T-cell (primary cell): Measurements from ENCODE around the gene CD96. TPM values are rescaled to one million over a fixed set of nuclear protein-coding genes. Genes with fewer than 3 reads are reported as not detected.
"Not testable (repeated sequence)": the region's sequence is repeated elsewhere in the genome, so short reads cannot be mapped to it uniquely, and the experiment has no call there.

Source experiments
- ATAC-seq, 4 experiments: fragments of 200-7000 bp in 3 of 4; fragments of 150-1000 bp in 1 of 4; cut with Tn5 transposase; replicated peaks in 1 of 4; 1 replicate in 3 of 4; 2 replicates in 1 of 4; pipeline ENCODE4 v1.10.0; 2021; ENCODE audit warnings: moderate library complexity in 3 of 4, mild to moderate bottlenecking in 2 of 4, moderate number of reproducible peaks in 1 of 4
- CTCF ChIA-PET, 2 donors: fragments of 300-600 bp; sonication (Branson Sonifier 250); formaldehyde crosslinking; loops; one replicate each; lab custom pipeline; 2022; ENCODE audit warnings: antibody characterized with exemption in 2 of 2; lab: Charles Lee
- POLR2A ChIA-PET, 2 donors: fragments of 300-600 bp; sonication (Branson Sonifier 250); formaldehyde crosslinking; loops; one replicate each; lab custom pipeline; 2022; ENCODE audit warnings: antibody characterized with exemption in 2 of 2; lab: Charles Lee
- DNase-seq, 35 experiments: peaks; one replicate each; pipeline versions ENCODE4 v3.0.0 to v3.0.0-alpha.2; 2013 to 2023
- H3K27ac ChIP-seq: one replicate; pipeline ENCODE4 v1.5.1; 2013; ENCODE audit warnings: low read length
- H3K27me3 ChIP-seq, 2 experiments: replicated peaks in 1 of 2; 1 replicate in 1 of 2; 2 replicates in 1 of 2; pipeline versions ENCODE4 v1.6.1 to v1.7.0; 2013; ENCODE audit warnings: low read length in 1 of 2, mixed read lengths in 1 of 2; ENCODE audit not compliant: control insufficient read depth in 2 of 2, insufficient read depth in 2 of 2; ENCODE audit errors: extremely low read depth in 1 of 2
- H3K36me3 ChIP-seq, 2 donors: 1 replicate in 1 of 2; 2 replicates in 1 of 2; pipeline versions ENCODE4 v1.6.1 to v1.7.0; 2013; ENCODE audit warnings: low read length in 1 of 2; ENCODE audit not compliant: control insufficient read depth in 2 of 2, insufficient read depth in 1 of 2; ENCODE audit errors: extremely low read depth in 1 of 2
- H3K4me1 ChIP-seq, 2 experiments: 1 replicate in 1 of 2; 2 replicates in 1 of 2; pipeline versions ENCODE4 v1.6.1 to v1.7.0; 2013; ENCODE audit warnings: low read length in 2 of 2, mixed read lengths in 1 of 2; ENCODE audit not compliant: insufficient read depth in 2 of 2, control insufficient read depth in 1 of 2; ENCODE audit errors: extremely low read depth in 1 of 2
- H3K4me3 ChIP-seq, 2 donors: 1 replicate in 1 of 2; 2 replicates in 1 of 2; pipeline versions ENCODE4 v1.5.1 to v1.7.0; 2013; ENCODE audit warnings: mild to moderate bottlenecking in 2 of 2, low read length in 1 of 2, moderate library complexity in 1 of 2; ENCODE audit not compliant: control insufficient read depth in 1 of 2; ENCODE audit errors: extremely low read depth in 1 of 2
- H3K9me3 ChIP-seq: 2 replicates; pipeline ENCODE4 v1.7.0; 2013
- H3K27ac Mint-ChIP-seq, 2 donors: one replicate each; pipeline ENCODE4 v1.8.0; 2020 to 2021; ENCODE audit warnings: mild to moderate bottlenecking in 2 of 2, mixed read lengths in 2 of 2
- H3K27me3 Mint-ChIP-seq, 2 donors: one replicate each; pipeline ENCODE4 v1.8.0; 2021 to 2022; ENCODE audit warnings: mixed read lengths in 2 of 2
- H3K36me3 Mint-ChIP-seq: one replicate; pipeline ENCODE4 v1.8.0; 2021; ENCODE audit warnings: mixed read lengths
- H3K4me1 Mint-ChIP-seq, 3 donors: one replicate each; pipeline ENCODE4 v1.8.0; 2020 to 2022; ENCODE audit warnings: mixed read lengths in 3 of 3, mild to moderate bottlenecking in 1 of 3
- H3K4me3 Mint-ChIP-seq, 3 donors: one replicate each; pipeline ENCODE4 v1.8.0; 2020 to 2022; ENCODE audit warnings: mild to moderate bottlenecking in 3 of 3, mixed read lengths in 3 of 3, moderate library complexity in 3 of 3
- H3K9me3 Mint-ChIP-seq, 3 donors: one replicate each; pipeline ENCODE4 v1.8.0; 2020 to 2022; ENCODE audit warnings: mixed read lengths in 3 of 3
- whole genome bisulfite sequencing: methylation state at CpG from one replicate; pipeline ENCODE4 v1.1.5; 2013; ENCODE audit warnings: missing lambda C conversion rate; ENCODE audit not compliant: insufficient coverage; 5-methylcytosine and 5-hydroxymethylcytosine counted together
- total RNA-seq, 35 experiments: library from RNA in 6 of 35; stranded (reverse) in 6 of 35; fragments of 120-200 nt in 1 of 35; gene quantifications; one replicate each; pipeline versions ENCODE4 v1.2.1 to v1.2.4 and lab custom pipeline; 2013 to 2026

CD96 gene
- total RNA-seq, 5 donors from 2014 or later (not counting 1 experiment from before 2014, with no cell fraction given): 183 to 229 (median 203) TPM

DNA sequence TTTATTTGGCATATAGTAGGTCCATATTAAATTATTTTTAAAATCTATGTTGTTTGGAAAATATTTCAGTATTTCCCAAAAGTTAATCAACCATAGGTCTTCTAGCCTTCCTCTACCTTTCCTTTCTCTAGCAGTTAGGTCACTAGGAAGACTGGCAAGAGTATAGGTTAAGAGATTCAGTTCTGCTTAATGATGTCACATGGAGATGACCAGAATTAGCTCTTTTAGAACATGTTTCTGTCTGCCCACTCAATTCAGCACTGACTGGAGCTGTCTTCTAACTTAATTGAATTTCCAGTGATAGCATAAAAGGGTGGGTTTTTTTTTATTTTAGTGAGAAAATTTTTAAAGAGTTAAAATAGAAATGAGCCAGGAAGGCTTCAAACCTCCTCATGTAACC is 76.9 kb downstream of the CD96 start:
- Mint-ChIP-seq H3K27me3 (no peaks in the 10 kb centered on the region), H3K4me3 (no peak overlapping the region), H3K27ac (peak overlapping the region in 1 of 2 donors; percentile 49), H3K9me3 (no peaks in the 10 kb centered on the region), H3K4me1 (peaks cover 38 to 48% (median 46%) of the 10 kb centered on the region in 3 donors), H3K36me3 (peaks cover 43% of the 10 kb centered on the region)
- H3K4me3 ChIP-seq: no peak overlapping the region
- ChIA-PET POLR2A (no interaction called here), CTCF (interaction anchor here (0.7 to 0.9 kb wide), 4 partner anchors 14 to 97 kb away, joined by 3 to 5 read pairs (median 3); partner anchors contain the start of gene CD96 (in 1 of the 2))
- H3K27ac ChIP-seq: no peak overlapping the region
- no peaks in the 10 kb centered on the region for H3K9me3 ChIP-seq
- H3K36me3 ChIP-seq: peaks cover 0 to 39% of the 10 kb centered on the region in 2 donors
- peaks cover 19 to 29% of the 10 kb centered on the region in 2 experiments for H3K4me1 ChIP-seq
- no peaks in the 10 kb centered on the region for H3K27me3 ChIP-seq
- ATAC-seq (no peak), DNase-seq (no peak)

DNA sequence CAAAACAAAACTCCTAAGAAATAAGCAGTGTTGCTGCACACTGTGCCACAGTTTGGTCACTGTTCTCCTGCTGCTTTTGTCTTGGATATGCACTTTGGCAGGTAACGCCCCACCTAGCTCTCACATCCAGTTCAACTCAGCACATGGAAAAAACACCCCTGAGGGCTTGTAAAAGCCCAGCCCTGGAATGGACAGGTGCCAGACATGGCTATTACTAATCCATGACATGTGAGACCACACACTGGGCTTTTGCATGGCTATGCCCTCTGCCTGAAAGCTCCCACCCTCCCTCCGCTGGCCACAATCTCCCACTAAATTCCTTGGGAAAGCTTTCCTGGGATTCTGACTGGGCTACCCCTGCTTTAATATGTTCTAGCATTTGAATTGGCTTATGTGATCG is 77.8 kb downstream of the CD96 start:
- H3K27me3 Mint-ChIP-seq: no peaks in the 10 kb centered on the region
- DNase-seq: no peak
- no peak for ATAC-seq
- peaks cover 39 to 42% (median 41%) of the 10 kb centered on the region in 3 donors for H3K4me1 Mint-ChIP-seq
- ChIA-PET POLR2A (no interaction called here), CTCF (interaction anchor here (0.7 to 0.9 kb wide), 2 partner anchors 33 to 78 kb away, joined by 3 read pairs; partner anchors contain the start of gene CD96 (in 1 of the 2))
- H3K36me3 ChIP-seq: peaks cover 0 to 41% of the 10 kb centered on the region in 2 donors
- H3K9me3 ChIP-seq: no peaks in the 10 kb centered on the region
- 95% methylated on average over 2 of the region's 3 CpGs for WGBS
- no peak overlapping the region for H3K4me3 Mint-ChIP-seq
- no peaks in the 10 kb centered on the region for H3K9me3 Mint-ChIP-seq
- no peak overlapping the region for H3K27ac Mint-ChIP-seq
- H3K27me3 ChIP-seq: no peaks in the 10 kb centered on the region
- H3K4me3 ChIP-seq: no peak overlapping the region
- H3K4me1 ChIP-seq: peaks cover 19 to 28% of the 10 kb centered on the region in 2 experiments
- peaks cover 45% of the 10 kb centered on the region for H3K36me3 Mint-ChIP-seq
- H3K27ac ChIP-seq: no peak overlapping the region

DNA sequence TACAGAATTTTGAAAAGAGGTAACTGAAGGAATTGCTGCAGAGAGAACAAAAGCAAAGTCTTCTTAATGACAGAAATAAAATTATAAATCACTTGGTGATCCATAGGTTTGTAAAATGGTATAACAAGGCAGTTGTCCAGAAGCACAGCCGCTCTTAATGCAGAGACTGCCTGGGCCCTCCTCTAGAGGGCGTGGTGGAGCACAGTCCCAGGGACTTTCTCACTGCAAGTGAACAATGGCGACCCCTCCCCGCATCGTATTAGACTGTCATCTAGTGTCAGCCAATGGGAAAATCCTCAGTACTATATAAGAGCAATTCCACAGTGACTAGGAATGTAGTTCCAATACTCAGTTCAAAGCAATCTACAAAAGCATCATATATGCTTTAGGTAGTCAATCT is 79.5 kb downstream of the CD96 start:
- WGBS: no CpG with 5 or more reads among the region's 5 CpGs
- Mint-ChIP-seq H3K27ac (no peak overlapping the region), H3K9me3 (no peaks in the 10 kb centered on the region), H3K4me1 (peaks cover 22 to 25% (median 24%) of the 10 kb centered on the region in 3 donors), H3K27me3 (no peaks in the 10 kb centered on the region), H3K36me3 (peaks cover 49% of the 10 kb centered on the region), H3K4me3 (no peak overlapping the region)
- no peak for ATAC-seq
- no peak overlapping the region for H3K27ac ChIP-seq
- peaks cover 0 to 47% of the 10 kb centered on the region in 2 donors for H3K36me3 ChIP-seq
- H3K4me1 ChIP-seq: peaks cover 4 to 16% of the 10 kb centered on the region in 2 experiments
- no peaks in the 10 kb centered on the region for H3K27me3 ChIP-seq
- no peak overlapping the region for H3K4me3 ChIP-seq
- CTCF ChIA-PET: interaction anchor here in 1 of 2 donors (0.6 kb wide), 1 partner anchor 85 kb away, joined by 3 read pairs; no protein-coding TSS in a partner anchor
- POLR2A ChIA-PET: no interaction called here
- peak in 14 of 35 experiments; percentile 4 to 50 (median 18) for DNase-seq
- H3K9me3 ChIP-seq: no peaks in the 10 kb centered on the region

DNA sequence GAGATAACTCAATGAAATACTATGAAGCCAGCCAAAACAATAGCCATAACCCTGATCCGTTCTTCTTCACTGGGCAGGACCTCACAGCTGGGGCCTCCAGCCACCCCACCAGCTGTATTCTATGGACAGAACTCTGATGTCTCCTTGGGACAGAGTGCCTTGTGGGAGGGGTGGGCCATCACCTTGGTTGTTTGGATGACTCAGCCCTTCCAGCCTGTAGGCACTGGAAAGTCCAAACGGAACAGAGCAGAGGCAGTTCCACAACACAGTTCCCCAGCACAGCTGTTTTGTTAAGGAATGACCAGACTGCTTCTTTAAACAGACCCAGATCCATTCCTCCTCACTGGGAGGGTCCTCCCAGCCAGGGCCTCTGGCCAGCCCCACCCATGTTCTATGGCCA is 85.1 kb downstream of the CD96 start:
- peaks cover 84% of the 10 kb centered on the region for H3K36me3 Mint-ChIP-seq
- no peaks in the 10 kb centered on the region for H3K27me3 Mint-ChIP-seq
- ATAC-seq (no peak), DNase-seq (no peak)
- ChIA-PET POLR2A (interaction anchor here in 1 of 2 donors (0.6 kb wide), 1 partner anchor 143 kb away, joined by 3 read pairs; no protein-coding TSS in a partner anchor), CTCF (interaction anchor here in 1 of 2 donors (1.0 kb wide), 1 partner anchor 19 kb away, joined by 3 read pairs; no protein-coding TSS in a partner anchor)
- H3K9me3 Mint-ChIP-seq: peaks cover 5 to 16% (median 9%) of the 10 kb centered on the region in 3 donors
- Histone ChIP-seq H3K27me3 (no peaks in the 10 kb centered on the region), H3K36me3 (peaks cover 10 to 50% of the 10 kb centered on the region in 2 donors), H3K4me3 (no peak overlapping the region), H3K27ac (no peak overlapping the region), H3K9me3 (no peaks in the 10 kb centered on the region), H3K4me1 (no peaks in the 10 kb centered on the region)
- H3K4me3 Mint-ChIP-seq: no peak overlapping the region
- no peak overlapping the region for H3K27ac Mint-ChIP-seq
- 40% methylated on average over 1 of the region's 2 CpGs for WGBS
- H3K4me1 Mint-ChIP-seq: peaks cover 5 to 17% (median 8%) of the 10 kb centered on the region in 3 donors

DNA sequence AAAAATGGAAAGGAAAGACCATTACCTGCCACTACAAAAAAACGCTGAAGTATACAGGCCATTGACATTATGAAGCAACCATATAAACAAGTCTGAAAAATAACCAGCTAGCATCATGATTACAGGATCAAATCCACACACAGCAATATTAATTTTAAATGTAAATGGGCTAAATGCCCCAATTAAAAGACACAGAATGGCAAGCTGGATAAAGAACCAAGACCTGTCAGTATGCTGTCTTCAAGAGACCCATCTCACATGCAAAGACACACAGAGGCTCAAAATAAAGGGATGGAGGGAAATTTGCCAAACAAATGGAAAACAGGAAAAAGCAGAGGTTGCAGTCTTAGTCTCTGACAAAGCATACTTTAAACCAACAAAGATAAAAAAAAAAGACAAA is 87.0 kb downstream of the CD96 start:
- H3K4me1 ChIP-seq, DNase-seq, H3K4me3 ChIP-seq, CTCF ChIA-PET, H3K27me3 ChIP-seq, H3K9me3 ChIP-seq, H3K27ac ChIP-seq, POLR2A ChIA-PET, ATAC-seq, H3K27me3 Mint-ChIP-seq, H3K4me3 Mint-ChIP-seq: not testable (repeated sequence)
- peaks cover 10 to 41% of the 10 kb centered on the region in 2 donors for H3K36me3 ChIP-seq
- H3K4me1 Mint-ChIP-seq: peaks cover 5 to 17% (median 8%) of the 10 kb centered on the region in 3 donors
- WGBS: no CpG with 5 or more reads among the region's 1 CpG
- peak overlapping the region; percentile 10 to 19 for H3K27ac Mint-ChIP-seq
- peaks cover 90% of the 10 kb centered on the region for H3K36me3 Mint-ChIP-seq
- peaks cover 5 to 16% (median 9%) of the 10 kb centered on the region in 3 donors for H3K9me3 Mint-ChIP-seq

DNA sequence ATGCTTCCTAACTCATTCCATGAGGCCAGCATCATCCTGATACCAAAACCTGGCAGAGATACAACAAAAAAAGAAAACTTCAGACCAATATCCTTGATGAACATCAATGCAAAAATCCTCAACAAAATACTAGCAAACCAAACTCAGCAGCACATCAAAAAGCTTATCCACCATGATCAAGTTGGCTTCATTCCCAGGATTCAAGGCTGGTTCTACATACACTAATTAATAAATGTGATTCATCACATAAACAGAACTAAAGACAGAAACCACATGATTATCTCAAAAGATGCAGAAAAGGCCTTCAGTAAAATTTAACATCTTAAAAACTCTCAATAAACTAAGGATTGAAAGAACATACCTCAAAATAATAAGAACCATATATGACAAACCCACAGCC is 88.6 kb downstream of the CD96 start:
- H3K27me3 ChIP-seq, H3K4me3 Mint-ChIP-seq, DNase-seq, H3K9me3 ChIP-seq, H3K4me1 ChIP-seq, H3K27ac ChIP-seq, H3K4me3 ChIP-seq, CTCF ChIA-PET, POLR2A ChIA-PET, H3K27me3 Mint-ChIP-seq, ATAC-seq: not testable (repeated sequence)
- Mint-ChIP-seq H3K36me3 (peaks cover 80% of the 10 kb centered on the region), H3K9me3 (peaks cover 5 to 16% (median 9%) of the 10 kb centered on the region in 3 donors), H3K4me1 (peaks cover 5 to 10% (median 8%) of the 10 kb centered on the region in 3 donors), H3K27ac (peak overlapping the region; percentile 49 to 52)
- H3K36me3 ChIP-seq: peaks cover 10 to 26% of the 10 kb centered on the region in 2 donors
